Measurements from ENCODE around the gene CTSO. TPM values are rescaled to one million over a fixed set of nuclear protein-coding genes. Genes with fewer than 3 reads are reported as not detected.

CTSO gene
- total RNA-seq, 1 experiment from 2014 or later = 5.0 TPM

- CTCF ChIA-PET = no interaction called here
- no TSS peak for BruUV-seq (replicated peaks)
Measured at GRCh38 chr4:155974476-155974749, 20.7 kb upstream of the CTSO start.

GRCh38 chr4:155973639-155974475, 20.2 kb upstream of the CTSO start:
- no peak overlapping the region for H2AFZ ChIP-seq
- H3K4me3 ChIP-seq = no peak overlapping the region
- no peaks in the 10 kb centered on the region for H3K4me1 ChIP-seq (replicated peaks; ENCODE audit: insufficient read depth)
- intact Hi-C loops (cut with micrococcal nuclease; ENCODE audit: unreplicated experiment) = no loop called here
- ChIA-PET CTCF (no interaction called here), POLR2A (ENCODE audit: unreplicated experiment) (no interaction called here)
- H3K36me3 ChIP-seq (ENCODE audit: low read depth) = no peaks in the 10 kb centered on the region
- H3K27ac ChIP-seq = no peak overlapping the region
- no peaks in the 10 kb centered on the region for H3K9me2 ChIP-seq (ENCODE audit: insufficient read depth)
- H3K9me3 ChIP-seq (ENCODE audit: insufficient read depth, low read depth) = no peaks in the 10 kb centered on the region
- BruUV-seq (replicated peaks) = no TSS peak
- H3K27me3 ChIP-seq (ENCODE audit: insufficient read depth, low read depth) = no peaks in the 10 kb centered on the region
- no peak for TF ChIP-seq CTCF (conservative IDR thresholded peaks at IDR 0.05)
- TF ChIP-seq EZH2 (IDR thresholded peaks at IDR 0.05; ENCODE audit: low read depth) = no peak
- H4K20me1 ChIP-seq (ENCODE audit: insufficient read depth) = no peaks in the 10 kb centered on the region
- no peaks in the 10 kb centered on the region for H3F3A ChIP-seq (ENCODE audit: insufficient read depth, low read depth)
- no peak overlapping the region for H3K4me2 ChIP-seq
- DNase-seq = no peak
- H3K79me2 ChIP-seq (ENCODE audit: low read depth) = no peaks in the 10 kb centered on the region

More at GRCh38 chr4:155974476-155974749, 20.7 kb upstream of the CTSO start:
- no peak overlapping the region for H3K4me3 ChIP-seq
- DNase-seq = no peak
- H3K79me2 ChIP-seq (ENCODE audit: low read depth) = no peaks in the 10 kb centered on the region
- H3K4me2 ChIP-seq = no peak overlapping the region
- H3K36me3 ChIP-seq (ENCODE audit: low read depth) = no peaks in the 10 kb centered on the region
- no peaks in the 10 kb centered on the region for H3K4me1 ChIP-seq (replicated peaks; ENCODE audit: insufficient read depth)
- TF ChIP-seq EZH2 (IDR thresholded peaks at IDR 0.05; ENCODE audit: low read depth) = no peak
- no peak for TF ChIP-seq CTCF (conservative IDR thresholded peaks at IDR 0.05)
- intact Hi-C loops (cut with micrococcal nuclease; ENCODE audit: unreplicated experiment) = no loop called here
- no peak overlapping the region for H3K27ac ChIP-seq
- no peak overlapping the region for H2AFZ ChIP-seq
- H3K27me3 ChIP-seq (ENCODE audit: insufficient read depth, low read depth) = no peaks in the 10 kb centered on the region
- POLR2A ChIA-PET (ENCODE audit: unreplicated experiment) = no interaction called here
- no peaks in the 10 kb centered on the region for H4K20me1 ChIP-seq (ENCODE audit: insufficient read depth)
- H3F3A ChIP-seq (ENCODE audit: insufficient read depth, low read depth) = no peaks in the 10 kb centered on the region
- no peaks in the 10 kb centered on the region for H3K9me2 ChIP-seq (ENCODE audit: insufficient read depth)
- no peaks in the 10 kb centered on the region for H3K9me3 ChIP-seq (ENCODE audit: insufficient read depth, low read depth)

DNA sequence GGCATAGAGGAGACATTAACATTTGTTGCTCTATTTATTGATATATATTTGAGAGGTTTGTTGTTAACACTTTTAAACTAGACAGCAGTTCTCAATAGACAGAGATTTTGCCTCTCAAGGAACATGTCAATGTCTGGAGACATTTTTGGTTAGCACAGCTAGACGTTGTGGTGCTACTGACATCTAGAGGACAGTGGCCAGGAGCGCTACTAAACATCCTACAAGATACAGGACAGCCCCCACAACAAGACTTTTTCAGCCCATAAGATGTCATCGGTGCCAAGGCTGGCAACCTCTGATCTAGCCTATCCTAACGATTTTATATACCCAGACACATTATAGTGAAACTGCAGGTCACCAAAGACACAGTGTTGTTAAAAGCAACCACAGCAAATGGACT, 18.4 kb upstream of the CTSO start:
- intact Hi-C loops (cut with micrococcal nuclease; ENCODE audit: unreplicated experiment) = no loop called here

More for the DNA sequence above, 18.4 kb upstream of the CTSO start:
- no TSS peak for BruUV-seq (replicated peaks)
- CTCF ChIA-PET = no interaction called here
- no peak; the same call in 1 of the 2 replicates for TF ChIP-seq CTCF (conservative IDR thresholded peaks at IDR 0.05)
- TF ChIP-seq EZH2 (IDR thresholded peaks at IDR 0.05; ENCODE audit: low read depth) = no peak
- Histone ChIP-seq H3F3A (ENCODE audit: insufficient read depth, low read depth) (no peaks in the 10 kb centered on the region), H3K9me2 (ENCODE audit: insufficient read depth) (no peaks in the 10 kb centered on the region), H3K9me3 (ENCODE audit: insufficient read depth, low read depth) (no peaks in the 10 kb centered on the region), H2AFZ (no peak overlapping the region), H3K79me2 (ENCODE audit: low read depth) (no peaks in the 10 kb centered on the region), H3K4me2 (no peak overlapping the region), H3K4me3 (no peak overlapping the region), H3K27ac (no peak overlapping the region), H3K36me3 (ENCODE audit: low read depth) (no peaks in the 10 kb centered on the region), H3K4me1 (replicated peaks; ENCODE audit: insufficient read depth) (no peaks in the 10 kb centered on the region), H4K20me1 (ENCODE audit: insufficient read depth) (no peaks in the 10 kb centered on the region), H3K27me3 (ENCODE audit: insufficient read depth, low read depth) (no peaks in the 10 kb centered on the region)
- POLR2A ChIA-PET (ENCODE audit: unreplicated experiment) = no interaction called here
- DNase-seq = no peak

Data from PC-9 (cell line).